ENCODE measurements around the gene NEK4.
"Not testable (repeated sequence)": the region's sequence is repeated elsewhere in the genome, so short reads cannot be mapped to it uniquely, and the experiment has no call there.

The NEK4 gene

DNA sequence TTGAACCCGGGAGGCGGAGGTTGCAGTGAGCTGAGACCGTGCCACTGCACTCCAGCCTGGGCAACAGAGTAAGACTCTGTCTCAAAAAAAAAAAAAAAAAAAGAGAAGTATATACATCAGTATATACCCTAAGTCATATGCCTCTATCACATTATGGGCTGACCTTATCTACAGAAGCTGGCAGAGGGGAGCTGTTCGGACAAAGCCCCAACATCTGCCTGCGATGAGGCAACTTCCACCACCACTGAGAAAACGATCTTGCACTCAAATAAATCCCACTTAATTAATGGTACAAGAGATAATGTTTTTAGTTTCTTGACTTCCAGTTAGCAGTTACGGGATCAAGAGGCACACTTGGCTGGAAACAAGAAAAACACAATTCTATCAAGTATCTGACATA is 67.4 kb downstream of the NEK4 start:
- FAIRE-seq (no peak), DNase-seq (ENCODE audit: low spot score) (no peak)

DNA sequence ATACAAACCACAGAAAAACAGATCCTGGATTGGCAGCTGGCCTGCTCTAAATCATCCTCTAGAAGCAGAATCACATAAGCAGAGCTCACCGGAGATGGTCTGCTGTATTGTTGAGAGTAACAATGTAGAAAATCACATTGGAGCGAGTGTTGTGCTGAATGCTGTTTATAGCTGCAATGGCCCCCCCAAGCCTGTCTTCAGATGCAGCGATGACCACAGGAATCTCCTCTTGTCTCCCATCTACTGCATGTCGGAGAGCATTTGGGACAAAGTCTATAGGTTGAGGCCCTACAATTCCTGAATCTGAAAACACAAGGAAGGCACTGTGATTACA is 73.1 kb downstream of the NEK4 start:
- FAIRE-seq (no peak), DNase-seq (ENCODE audit: low spot score) (no peak)

DNA sequence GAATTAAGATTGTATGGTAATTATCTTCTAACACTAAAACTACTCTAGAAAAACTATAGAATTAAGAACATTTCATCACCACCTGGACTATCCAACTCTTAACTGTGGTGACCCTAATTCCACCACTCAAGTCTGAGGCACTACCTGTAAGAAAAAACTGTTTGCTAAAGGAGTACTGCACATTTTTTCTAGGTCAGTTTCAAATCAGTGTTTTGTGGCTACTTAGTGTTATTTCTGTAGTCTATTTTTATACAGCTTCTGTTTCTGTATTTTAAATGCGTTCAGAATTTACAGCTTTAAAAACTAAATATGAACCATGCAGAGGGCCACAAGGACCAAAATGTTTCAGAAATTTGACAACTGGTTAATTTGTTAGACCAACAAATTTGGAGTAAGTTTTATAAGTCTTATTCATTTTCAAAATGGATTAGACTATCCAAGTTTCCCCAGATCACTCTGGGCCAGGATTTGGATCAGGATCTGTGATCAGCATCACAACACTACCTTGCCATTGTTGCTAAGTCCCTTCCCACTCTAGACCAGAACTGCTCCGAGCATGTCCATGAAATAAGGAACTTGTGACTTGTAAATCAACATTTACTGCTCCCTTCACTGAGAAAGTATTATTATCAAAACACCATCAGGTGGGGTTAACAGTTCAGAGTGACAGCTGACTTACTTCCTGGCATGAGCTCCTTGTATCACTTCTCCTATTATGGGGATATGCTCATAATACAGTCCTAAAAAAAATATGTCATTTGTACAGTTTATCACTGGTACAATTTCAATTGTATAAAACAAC is 73.7 kb downstream of the NEK4 start:
- no peak for DNase-seq (ENCODE audit: low spot score)
- FAIRE-seq: no peak

DNA sequence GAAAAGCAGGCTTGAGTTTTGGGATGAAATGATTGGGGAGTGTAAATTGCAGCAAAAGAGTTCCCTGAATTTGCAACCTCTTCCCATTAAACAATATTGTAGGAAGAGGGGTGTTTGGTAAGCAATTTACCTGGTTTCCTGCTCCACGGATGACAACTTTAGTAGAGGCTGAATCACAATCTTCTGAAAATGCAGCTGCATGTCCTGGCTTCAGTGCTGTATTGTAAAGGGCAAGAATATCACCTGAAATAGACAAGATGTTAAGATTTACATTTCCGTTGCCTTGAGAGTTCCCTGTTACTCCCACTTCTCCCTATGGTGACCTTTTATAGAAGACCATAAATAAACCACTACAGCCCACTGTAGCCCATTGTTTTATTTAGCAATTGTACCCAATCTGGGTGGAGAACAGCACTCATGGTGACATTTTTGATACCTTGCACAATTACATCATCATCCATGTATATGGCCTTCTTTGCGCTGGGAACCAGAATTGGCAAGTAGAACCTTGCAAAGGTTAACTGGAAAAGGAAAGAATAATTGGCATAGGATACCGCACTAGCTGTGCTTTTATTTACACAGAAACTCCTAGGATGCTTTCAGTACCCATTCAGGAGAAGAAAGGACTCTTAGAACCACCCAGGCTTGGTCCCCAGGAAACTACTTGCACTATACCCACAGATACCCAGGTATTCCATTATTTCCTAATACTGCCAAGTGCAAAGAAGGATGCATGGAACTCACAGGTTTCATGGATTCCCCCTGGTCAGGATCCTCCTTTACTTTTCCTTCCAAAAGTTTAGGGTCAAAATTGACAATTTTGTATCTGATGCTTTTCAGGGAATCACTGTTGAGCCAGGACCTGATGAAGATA is 74.7 kb downstream of the NEK4 start:
- DNase-seq (ENCODE audit: low spot score): no peak
- FAIRE-seq: no peak

DNA sequence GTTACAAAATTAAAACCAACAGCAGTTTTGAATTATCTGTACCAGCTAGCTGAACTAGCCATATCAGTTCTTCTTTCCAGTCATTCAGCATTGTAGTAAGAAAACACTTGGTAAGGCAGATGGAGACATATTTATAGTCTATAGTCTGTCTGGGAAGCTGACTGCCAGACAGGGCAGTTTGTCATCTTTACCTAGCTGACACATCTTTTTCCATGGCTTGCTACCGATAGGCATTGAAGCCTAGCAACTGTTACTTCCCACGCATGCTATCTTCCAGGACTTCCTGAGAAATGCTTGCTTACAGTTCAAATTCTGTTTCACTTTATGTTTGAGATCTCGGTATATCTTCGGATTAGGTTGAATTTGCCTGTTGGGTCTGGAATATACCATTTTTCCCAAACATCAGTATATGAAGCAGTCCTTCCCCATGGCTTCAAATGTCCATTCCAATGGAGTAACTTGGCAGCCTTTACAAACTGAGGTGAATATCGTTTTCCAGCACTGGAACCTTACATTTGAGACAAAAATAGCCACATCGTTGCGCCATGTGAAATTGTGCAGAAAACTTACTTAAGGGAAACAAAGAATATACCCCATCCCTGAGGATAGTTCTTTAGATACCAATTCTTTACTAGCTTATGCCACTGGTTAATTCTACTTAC is 76.1 kb downstream of the NEK4 start:
- no peak for FAIRE-seq

DNA sequence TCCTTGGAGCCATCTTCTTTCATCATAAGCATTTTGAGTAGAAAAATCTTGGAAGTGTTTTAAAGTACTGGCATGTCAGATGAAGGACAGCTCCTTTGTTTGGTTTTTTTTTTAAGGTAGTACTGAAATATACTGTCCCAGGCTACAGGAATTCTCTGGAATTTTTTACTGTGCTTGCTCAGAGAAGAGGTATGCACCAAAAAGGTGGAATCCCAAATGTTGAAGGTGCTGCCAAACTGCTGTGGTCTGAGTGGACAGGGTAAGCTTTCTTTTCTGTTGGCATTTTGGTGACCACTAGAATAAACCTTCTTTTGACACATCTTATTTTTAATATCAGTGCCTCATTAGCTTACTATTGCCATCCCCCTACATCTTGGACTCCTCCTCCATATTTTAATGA is 77.7 kb downstream of the NEK4 start:
- no peak for FAIRE-seq

More for the DNA sequence above, 76.1 kb downstream of the NEK4 start:
- DNase-seq (ENCODE audit: low spot score): no peak

DNA sequence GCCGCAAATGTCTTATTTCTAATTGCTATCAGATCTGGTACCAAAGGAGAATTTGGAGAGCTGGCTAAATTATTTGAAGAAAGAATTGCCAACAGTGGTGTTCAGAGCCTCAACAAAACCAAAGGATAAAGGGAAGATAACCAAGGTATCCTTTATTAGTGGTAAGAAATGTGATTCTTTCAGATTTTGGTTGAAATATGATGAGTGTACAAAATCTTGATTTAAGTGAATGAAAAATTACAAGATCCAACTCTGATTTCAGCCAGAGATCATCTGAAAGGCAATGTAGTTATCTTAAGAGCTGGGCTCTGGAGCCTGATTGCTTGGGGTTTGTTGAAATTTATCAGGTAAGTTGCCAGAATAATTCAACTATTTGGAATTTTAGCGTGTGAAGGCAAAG is 80.2 kb downstream of the NEK4 start:
- no peak for FAIRE-seq
- DNase-seq (ENCODE audit: low spot score): no peak

More for the DNA sequence above, 77.7 kb downstream of the NEK4 start:
- DNase-seq (ENCODE audit: low spot score): no peak

DNA sequence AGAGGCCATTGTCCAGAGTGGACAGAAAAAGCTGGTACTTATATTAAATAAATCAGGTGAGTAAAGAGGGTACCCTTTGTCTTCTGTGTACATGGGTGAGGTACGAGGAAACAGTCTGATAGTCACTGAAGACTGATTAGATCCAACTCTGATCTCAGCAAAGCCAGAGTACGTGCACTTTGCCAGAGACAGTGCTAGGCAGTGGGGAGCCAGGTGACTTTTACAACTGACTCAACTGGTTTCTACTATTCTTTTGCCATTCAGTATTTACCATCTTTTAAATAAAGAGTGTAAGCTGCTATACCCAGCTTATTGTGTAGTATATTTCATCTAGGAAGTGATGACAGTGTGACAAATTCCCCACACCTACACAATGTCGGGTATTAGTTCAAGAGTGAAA is 81.6 kb downstream of the NEK4 start:
- no peak for FAIRE-seq
- DNase-seq (ENCODE audit: low spot score): no peak

DNA sequence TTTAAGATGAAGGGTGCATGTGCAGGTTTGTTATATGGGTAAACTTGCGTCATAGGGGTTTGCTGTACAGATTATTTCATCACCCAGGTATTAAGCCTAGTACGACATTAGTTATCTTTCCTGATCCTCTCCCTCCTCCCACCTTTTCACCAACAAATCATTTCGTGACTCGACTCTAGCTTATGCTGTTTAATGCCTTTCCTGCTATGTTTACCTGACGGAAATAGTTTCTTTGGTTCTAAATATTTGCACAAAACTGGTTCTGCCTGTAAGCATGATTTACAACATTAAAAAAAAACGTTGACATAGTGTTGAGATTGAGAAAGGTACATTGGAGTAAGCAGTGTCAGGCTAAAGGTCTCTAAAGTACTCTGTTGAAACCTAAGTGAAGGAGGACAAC is 82.5 kb downstream of the NEK4 start:
- no peak for DNase-seq (ENCODE audit: low spot score)
- no peak for FAIRE-seq

DNA sequence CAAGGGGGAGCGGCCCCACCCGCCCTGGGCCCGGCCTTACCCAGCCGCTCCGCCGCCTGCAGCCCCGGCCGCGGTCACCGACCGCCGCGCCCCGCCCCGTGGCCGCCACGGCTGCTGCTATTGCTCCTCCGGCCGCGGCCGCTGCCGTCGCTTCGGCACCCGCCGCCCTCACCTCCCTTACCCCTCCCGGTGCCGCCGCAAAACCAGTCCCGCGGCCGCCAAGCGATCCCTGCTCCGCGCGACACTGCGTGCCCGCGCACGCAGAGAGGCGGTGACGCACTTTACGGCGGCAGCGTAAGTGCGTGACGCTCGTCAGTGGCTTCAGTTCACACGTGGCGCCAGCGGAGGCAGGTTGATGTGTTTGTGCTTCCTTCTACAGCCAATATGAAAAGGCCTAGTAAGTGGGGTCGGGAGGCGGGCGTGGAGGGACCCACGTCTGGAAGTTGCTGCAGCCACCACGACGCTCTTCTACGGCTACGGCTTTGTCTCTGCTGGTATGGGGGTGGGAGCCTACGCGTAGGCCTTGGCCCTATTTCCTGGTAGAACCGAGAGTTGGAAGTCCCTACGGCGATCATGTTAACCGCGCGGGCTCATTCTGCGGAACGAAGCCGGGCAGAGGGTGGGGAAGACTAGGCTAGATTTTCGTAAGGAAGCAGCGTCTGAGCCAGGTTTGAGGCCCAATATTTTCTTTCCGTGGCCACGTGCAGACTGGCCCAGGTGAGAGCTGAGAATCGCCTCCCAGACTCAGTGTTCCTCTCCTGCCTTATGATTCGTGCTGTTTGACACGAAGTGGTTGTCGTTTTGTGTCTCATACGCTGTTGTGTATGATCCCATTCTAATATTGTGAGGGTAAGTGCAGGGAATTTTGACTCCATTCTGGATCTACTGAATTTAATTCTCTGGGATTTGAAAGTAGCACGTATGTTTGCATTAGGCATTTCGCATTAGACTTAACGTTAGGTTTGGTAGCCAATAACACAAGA is 84.7 kb downstream of the NEK4 start, which contains the start of the genes GNL3 and PBRM1:
TSS of gene GNL3 (plus strand) at position 324 of the 983 bp plus-strand sequence. CDS start at position 385, 61 bp downstream.
TSS of gene PBRM1 (minus strand) at position 205 of the 983 bp plus-strand sequence.
- peak; percentile 95 for DNase-seq (ENCODE audit: low spot score)
- peak; percentile 99 for FAIRE-seq

DNA sequence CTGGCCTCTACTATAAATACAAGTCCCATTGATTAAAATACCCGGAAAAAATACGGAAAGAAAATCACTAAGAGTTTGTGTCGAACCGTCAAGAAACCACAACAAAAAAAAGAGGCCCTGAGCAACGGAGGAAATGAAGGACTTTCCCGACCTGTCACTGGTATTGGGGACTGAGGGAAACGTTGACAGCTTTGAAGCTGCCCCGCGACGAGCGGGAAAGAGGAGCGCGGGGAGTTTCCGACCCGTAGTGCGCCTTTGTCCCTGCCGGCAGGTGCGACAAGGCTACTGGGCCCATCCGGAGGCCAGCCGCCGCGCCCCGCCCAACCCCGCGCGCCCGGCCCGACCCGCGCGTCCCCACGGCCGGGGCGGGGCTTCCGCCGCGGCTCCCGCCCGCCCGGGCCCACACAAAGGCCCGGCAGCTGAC is 85.4 kb downstream of the NEK4 start:
- FAIRE-seq: no peak
- peak; percentile 94 for DNase-seq (ENCODE audit: low spot score)

DNA sequence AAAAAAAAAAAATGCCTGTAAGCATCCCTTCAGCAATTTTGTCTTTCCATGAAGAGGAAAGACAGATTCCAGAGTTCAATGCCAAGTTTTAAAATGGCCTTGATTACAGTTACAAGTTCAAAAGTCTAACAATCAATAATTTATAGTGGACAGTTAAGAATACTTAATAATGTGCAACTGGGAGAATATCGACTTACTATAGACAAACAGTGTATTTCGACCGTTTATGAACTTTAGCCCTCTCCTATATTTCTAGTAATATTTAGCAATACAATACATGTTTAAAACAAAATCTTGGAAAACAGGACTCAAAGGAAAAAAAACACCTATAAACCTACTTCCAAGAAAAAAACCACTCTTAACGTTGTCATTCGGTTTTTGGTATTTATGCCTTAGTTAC is 86.6 kb downstream of the NEK4 start:
- FAIRE-seq (no peak), DNase-seq (ENCODE audit: low spot score) (no peak)

DNA sequence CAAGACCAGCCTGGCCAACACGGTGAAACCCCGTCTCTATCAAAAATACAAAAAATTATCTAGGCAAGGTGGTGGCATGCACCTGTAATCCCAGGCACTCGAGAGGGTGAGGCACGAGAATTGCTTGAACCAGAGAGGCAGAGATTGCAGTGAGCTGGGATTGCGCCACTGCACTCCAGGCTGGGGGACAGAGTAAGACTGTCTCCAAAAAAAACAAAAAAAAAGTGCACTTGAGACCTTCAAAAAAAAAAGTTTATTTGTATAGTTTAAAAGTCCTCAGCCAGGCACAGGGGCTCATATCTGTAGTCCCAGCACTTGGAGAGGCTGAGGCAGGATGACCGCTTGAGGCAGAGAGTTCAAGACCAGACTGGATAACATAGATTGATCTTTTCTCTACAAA is 87.1 kb downstream of the NEK4 start:
- FAIRE-seq (no peak), DNase-seq (ENCODE audit: low spot score) (no peak)

DNA sequence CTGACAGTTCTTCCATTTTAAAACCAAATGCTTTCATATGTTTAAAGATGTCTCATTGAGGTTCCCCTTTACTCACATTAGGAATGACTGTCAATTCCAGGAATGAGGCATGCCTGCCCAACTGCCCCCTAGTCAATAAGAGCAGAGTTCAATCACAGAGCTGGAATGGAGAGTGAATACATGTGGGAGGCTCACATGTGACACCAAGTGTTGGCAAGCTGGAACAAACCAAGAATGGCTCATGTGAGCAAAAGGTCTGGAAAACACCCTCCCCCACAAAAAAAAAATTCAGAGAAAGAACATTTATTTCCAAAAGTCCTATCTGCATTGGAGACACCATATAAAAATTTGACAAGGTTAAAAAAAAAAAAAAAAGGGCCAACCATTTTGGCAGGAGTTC is 88.7 kb downstream of the NEK4 start:
- FAIRE-seq (no peak), DNase-seq (ENCODE audit: low spot score) (peak; percentile 25)

DNA sequence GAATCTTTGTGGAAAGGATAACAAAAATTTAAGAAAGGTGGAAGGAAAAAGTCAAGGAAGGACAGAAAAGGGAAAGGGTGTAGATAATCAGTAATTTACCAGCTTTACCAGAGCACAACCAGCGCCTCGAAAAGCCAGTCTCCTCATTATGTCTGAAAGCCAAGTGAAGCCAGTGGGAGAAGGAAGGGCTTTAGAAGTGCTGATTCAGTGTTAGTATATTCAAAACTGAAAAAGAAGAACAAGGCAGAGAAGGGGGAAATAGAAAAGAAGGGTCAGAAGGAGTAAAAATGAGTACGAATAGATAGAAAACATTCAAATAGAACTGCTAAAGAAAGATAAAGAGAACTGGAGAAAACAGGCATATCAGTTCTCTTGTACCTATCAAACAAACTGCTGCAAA is 89.1 kb downstream of the NEK4 start:
- FAIRE-seq (no peak), DNase-seq (ENCODE audit: low spot score) (no peak)

DNA sequence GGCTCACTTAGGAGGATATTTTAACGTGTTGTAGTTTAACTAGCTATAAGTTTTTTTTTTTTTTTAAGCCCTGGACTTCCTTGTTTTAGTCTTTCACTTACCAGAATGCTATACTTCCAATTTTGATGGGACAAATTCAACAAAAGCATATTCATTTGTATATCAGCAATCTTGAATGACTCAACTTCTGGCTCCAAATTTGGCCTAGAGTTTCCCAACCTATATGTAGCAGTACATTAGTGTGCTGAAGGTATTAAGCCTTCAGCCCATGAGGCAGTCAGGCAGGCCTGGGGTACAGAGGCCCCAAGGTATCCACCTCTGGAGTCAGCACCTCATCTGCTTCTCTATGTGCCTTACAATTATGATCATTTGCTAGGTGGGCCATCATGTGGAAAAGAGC is 90.9 kb downstream of the NEK4 start:
- DNase-seq (ENCODE audit: low spot score) (no peak), FAIRE-seq (no peak)

DNA sequence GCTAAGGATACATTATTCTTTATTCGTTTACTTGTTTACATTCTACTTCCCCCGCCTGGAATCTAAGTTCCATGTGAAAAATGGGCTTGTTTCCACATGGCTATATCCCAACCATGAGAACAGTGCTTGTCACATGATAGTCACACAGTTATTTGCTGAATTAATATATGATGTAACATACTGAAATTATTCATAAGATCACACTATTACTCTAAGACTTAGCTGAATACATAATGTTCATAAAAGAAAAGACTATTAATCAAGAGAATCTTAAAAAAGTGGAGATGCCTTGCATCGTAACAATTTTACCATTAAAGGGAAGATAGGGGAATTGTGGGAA is 91.6 kb downstream of the NEK4 start:
- FAIRE-seq (no peak), DNase-seq (ENCODE audit: low spot score) (no peak)

DNA sequence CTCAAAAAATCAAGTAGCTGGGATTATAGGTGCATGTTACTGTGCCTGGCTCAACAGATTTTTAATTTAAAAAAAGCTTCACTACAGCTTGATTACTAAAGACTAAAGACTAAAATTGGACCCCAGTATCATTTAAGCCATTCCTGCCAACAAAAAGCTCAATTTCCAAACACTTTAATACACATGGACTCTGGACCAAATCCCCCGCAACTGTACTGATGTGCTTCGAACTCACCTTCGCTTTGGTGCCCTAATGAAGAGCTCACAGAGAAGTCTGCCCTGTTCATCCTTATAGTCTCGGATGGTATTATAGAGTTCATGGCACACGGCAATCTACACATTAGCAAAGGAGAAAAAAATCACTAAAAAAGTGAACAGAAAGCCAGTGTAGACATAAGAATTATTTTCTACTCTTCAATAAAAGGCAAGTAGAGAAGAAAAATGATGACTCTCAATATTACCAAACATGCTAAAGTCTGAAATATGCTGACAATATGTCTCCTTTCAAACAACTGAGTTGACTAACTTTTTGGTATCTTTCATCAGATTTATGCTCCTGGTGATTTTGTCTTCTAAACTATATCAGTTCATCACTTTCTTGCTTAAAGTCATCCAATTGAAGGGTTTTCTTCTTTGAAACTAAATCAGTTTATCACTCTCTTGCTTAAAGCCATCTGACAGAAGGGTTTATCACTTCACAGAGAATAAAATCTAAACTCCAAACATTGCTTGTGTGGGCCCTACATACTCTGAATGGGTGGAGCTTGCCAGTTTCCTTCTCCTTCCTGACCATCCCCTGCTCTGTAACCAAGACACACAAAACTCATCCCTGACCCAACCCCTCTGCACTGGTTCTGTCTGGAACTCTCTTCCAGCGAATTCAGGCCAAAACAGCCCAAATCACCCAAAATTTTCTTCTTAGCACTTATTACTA is 92.2 kb downstream of the NEK4 start:
- DNase-seq (ENCODE audit: low spot score) (no peak), FAIRE-seq (no peak)

DNA sequence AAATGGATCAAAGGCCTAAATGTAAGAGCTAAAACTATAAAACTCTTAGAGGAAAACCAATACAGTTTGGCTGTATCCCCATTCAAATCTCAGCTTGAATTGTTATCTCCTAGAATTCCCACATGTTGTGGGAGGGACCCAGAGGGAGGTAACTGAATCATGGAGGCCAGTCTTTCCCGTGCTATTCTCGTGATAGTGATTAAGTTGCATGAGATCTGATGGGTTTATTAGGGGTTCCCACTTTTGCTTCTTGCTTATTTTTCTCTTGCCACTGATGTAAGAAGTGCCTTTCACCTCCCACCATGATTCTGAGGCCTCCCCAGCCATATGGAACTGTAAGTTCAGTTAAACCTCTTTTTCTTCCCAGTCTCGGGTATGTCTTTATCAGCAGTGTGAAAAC is 94.5 kb downstream of the NEK4 start:
- not testable (repeated sequence) for FAIRE-seq; DNase-seq (ENCODE audit: low spot score)

DNA sequence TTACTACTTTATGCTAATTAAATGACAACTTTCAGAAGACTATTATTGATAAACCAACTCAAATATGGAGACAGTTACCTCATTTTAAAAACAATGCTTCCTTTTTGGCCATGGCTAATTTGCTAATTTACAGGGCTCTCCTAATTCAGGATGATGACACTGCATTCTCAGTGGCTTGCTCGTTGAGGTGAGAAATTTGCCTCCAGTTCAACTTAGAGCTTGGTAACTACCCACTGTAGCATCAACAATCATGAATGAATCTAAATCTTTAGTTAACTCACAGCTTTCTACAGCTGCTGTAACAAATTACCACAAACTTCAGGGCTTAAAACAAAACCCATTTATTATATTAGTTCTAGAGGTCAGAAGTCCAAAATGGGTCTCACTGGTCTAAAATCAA is 99.1 kb downstream of the NEK4 start:
- FAIRE-seq: no peak

More for the DNA sequence above, 99.1 kb downstream of the NEK4 start:
- no peak for DNase-seq (ENCODE audit: low spot score)

Data from urothelium cell line (cell line).